KOPT-K1 (cell line): ENCODE results near the gene SH3RF1.

Experiments
- H3K27ac ChIP-seq: fragments of 200-600 bp; sonication (generic); 2 replicates; pipeline ENCODE4 v1.5.1; 2016; ENCODE audit warnings: antibody characterized with exemption, mild to moderate bottlenecking, low read depth, low read length; ENCODE audit not compliant: poor library complexity, severe bottlenecking
- H3K36me3 ChIP-seq: fragments of 200-600 bp; sonication (generic); 2 replicates; pipeline ENCODE4 v1.5.1; 2017; ENCODE audit warnings: antibody characterized with exemption, mild to moderate bottlenecking, low read length, moderate library complexity; ENCODE audit not compliant: insufficient read depth
- H3K9me3 ChIP-seq: fragments of 200-600 bp; sonication (generic); 2 replicates; pipeline ENCODE4 v1.5.1; 2017; ENCODE audit warnings: antibody characterized with exemption, low read length, mild to moderate bottlenecking; ENCODE audit not compliant: insufficient read depth, poor library complexity, severe bottlenecking

The SH3RF1 gene

DNA sequence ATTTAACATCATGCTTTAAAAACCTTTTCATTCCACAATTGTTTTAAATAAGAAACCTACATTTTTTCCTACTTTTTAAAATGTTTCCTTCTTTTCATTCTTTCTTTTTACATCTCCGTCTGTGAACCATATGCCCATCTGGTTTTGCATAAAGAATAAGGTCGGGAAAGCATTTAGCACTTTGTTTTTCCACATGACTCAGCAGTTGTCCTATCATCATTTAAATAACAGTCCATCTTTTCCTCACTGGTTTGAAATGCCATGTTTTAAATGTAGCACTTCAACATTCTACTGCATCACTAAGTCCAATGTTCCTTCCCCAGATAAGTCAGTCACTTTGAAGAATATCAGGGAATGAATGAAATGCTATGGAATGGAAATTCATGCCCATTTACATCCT is 128.4 kb downstream of the SH3RF1 start:
- H3K36me3 ChIP-seq: no peaks in the 10 kb centered on the region
- H3K9me3 ChIP-seq: no peaks in the 10 kb centered on the region
- no peak overlapping the region for H3K27ac ChIP-seq

DNA sequence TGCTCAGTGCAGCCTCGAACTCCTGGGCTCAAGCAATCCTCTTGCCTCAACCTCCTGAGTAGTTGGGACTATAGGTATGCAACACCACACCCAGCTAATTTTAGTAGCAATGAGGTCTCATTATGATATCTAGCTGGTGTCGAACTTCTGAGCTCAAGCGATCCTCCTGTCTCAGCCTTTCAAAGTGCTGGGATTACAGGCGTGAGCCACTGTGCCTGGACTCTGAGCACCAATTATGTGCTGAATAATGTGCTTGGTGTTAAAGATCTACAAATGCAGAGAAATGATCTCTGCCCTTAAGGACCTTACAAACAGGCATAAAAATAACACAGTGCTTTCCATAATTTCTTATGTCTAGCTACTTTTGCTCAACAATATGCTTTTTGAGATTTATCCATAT is 131.7 kb downstream of the SH3RF1 start:
- no peaks in the 10 kb centered on the region for H3K36me3 ChIP-seq

DNA sequence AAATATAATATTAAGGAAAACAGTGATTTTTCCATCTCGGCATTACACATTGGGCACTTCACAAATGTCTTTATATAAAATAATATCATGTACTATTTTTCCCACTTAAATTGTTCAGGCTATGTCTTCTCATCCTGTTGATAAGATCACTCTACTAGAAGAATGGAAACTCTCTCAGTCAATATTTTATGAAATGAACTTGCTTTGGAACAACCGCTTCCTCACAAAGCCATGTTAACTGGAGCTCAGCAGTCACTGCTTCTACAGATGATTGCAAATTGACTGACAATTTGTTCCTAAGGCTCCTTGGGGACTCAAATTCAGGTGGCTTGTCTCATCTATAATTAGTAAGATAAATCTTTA is 133.2 kb downstream of the SH3RF1 start:
- Histone ChIP-seq H3K9me3 (no peaks in the 10 kb centered on the region), H3K36me3 (no peaks in the 10 kb centered on the region), H3K27ac (no peak overlapping the region)

More for the DNA sequence above, 131.7 kb downstream of the SH3RF1 start:
- Histone ChIP-seq H3K27ac (no peak overlapping the region), H3K9me3 (no peaks in the 10 kb centered on the region)

DNA sequence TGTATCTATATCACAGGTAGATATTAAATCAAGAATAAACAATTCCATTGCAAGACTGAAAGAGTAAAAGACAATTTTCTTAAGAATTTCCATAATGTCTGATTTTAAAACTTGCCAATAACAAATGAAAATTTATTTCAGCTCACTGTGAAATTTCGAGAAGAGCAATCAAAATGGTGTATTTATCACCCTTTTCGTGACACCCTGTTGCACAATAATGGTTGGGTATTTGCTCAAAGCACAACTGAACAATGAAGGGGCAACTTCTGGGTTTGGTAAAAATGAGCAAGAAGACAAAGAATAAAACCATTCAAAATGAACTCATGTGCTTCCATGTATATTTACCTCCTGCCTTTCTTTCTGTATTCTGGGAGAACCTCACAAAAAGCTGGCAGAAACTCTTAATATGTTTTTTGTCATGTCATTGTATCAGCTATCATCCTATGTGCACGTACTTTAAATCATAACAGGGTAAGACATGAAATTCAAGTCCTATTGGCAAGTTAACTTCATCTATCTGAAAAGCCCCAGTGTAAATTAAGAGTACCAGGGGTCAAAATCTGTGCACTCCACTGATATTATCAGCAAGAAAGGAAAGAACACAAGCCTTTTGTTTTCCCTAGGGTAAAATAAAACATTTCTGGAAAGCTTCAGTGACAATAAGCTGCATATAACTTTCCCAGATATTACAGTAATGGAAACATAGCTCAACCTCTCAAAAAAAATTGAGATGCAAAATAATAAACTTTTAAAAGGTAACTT is 133.8 kb downstream of the SH3RF1 start:
- Histone ChIP-seq H3K36me3 (no peaks in the 10 kb centered on the region), H3K27ac (no peak overlapping the region), H3K9me3 (no peaks in the 10 kb centered on the region)

DNA sequence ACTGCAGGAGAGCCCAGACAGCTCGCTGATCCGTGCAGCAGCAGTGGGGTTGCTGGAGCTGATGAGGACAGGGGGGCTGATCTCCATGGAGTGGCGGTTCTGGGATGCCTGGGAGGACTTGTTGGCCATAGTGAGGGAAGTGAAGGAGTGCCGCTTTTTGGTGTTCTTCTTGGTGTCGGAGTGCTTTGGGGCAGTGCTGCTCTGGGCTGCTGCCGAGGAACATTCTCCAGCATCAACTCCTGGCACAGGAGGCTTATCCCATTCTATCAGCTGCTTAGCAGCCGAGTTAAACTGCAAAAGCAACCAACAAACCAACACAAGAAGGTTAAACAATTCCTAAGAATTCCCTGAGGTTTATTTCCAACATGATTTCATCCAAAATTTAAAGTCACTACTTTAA is 134.4 kb downstream of the SH3RF1 start:
- Histone ChIP-seq H3K36me3 (no peaks in the 10 kb centered on the region), H3K9me3 (no peaks in the 10 kb centered on the region), H3K27ac (no peak overlapping the region)

DNA sequence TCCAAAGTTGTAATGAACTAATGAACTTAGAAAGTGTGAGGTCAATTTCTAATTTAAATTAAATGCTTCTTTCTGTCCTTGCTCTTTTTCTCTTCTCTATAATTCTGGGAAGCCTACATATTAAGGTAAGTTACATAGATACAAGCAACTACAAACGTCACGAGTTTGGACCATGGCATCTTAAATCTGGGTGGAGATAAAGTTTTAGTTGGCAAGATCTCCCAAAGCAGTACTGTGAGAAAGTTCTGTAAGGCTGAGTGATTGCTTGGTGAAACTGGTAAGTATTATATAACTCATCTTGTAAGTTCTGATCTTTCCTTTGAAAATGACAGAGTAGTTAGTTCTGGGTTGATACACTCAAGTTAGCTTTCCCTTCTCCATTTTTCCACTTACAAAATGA is 135.0 kb downstream of the SH3RF1 start:
- Histone ChIP-seq H3K9me3 (no peaks in the 10 kb centered on the region), H3K27ac (no peak overlapping the region), H3K36me3 (no peaks in the 10 kb centered on the region)

DNA sequence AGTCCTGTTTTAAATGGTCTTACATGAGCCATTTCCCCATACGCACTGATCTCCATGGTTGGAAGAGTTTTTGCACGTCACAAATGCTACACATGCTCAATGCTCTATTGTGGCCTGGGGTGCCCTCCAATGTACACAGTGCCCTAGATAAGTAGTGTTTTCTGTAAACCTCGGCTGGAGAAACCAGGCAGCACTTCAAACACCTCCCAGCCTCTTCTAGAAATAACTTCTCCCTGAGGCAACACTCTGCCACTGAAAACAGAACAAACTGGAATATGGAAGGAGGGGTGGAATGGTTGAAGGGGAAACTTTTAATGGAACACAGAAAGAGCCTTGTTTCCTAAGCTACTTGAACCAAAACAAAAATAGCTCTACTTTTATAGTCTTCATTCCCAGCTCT is 136.8 kb downstream of the SH3RF1 start:
- H3K36me3 ChIP-seq: no peaks in the 10 kb centered on the region
- H3K27ac ChIP-seq: no peak overlapping the region
- no peaks in the 10 kb centered on the region for H3K9me3 ChIP-seq

DNA sequence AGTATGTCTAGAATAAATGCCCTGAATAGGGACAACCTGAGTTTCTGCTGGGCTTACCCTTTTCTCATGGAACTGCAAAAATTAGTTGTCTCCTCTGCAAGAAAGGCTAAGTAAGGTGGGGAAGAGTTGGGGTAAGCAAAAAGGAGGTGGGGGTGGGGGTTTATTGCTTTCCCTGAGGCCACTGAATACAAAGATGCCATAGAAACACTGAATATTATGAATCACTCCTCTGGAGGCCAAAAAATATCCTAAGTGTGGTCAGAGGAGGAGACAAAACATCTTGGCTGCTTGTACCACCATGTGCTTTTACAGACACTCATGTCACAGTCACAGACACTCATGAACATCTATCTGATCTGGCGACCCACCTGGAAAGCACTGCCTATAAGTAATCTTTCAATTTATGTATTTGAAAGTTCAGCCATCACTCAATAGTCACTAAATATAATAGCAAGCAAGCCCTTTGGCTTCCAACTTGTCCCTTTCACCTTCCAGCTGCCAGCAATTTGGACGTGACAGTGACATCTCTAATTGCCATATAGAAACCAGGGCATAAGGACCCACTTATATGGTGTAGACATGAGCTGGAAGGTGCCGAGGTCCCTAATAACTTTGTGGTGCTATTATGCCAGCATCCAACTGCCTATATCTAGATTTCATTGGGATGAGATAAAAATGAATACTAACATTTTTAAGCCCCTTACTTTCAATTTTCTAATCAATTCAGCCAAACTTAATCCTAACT is 138.0 kb downstream of the SH3RF1 start:
- H3K27ac ChIP-seq: no peak overlapping the region
- no peaks in the 10 kb centered on the region for H3K36me3 ChIP-seq
- no peaks in the 10 kb centered on the region for H3K9me3 ChIP-seq

DNA sequence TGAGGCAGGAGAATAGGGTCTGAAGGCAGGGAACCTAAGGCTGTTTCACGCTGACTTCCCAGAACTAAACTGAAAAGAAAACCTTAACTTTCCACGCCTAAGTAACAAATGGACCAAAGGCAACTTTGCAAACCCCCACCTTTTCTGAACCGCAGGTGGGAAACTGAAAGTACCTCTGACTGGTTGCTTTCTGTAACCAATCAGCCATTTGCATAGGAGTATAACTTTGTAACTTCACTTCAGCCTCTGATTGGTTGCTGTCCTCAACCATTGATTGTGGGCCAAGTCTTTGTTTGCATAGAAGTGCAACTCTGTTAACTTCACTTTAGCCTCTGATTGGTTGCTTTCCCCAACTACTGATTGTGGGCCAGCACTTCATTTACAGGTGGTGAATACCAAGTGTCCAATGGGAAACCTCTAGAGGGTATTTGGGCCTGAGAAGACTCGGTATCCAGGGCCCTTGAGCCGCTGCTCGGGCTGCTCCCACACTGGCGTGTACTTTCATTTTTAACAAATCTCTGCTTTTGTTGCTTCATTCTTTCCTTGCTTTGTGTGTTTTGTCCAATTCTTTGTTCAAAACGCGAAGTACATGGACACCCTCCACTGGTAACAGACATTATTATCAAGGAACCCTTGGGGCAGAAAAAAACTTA is 139.1 kb downstream of the SH3RF1 start:
- Histone ChIP-seq H3K36me3 (no peaks in the 10 kb centered on the region), H3K9me3 (no peaks in the 10 kb centered on the region), H3K27ac (no peak overlapping the region)

DNA sequence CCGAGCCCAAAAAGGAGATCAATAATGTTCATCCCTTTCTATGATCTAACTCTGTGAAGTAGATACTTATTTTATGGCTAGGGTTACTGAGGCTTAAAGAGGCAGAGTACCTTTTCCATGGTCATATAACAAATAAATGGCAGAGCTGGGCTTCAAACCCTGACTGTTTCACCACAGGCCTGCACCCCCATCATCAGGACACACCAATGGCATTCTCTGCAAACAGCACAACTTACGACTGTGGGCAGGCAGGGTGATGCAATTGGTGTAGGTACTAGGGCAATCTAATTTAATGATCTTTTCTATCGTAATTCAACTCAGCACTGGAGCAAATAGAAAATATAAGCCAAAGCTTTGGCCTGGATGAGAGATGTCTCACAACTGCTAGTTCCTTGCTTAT is 141.9 kb downstream of the SH3RF1 start:
- Histone ChIP-seq H3K27ac (no peak overlapping the region), H3K36me3 (no peaks in the 10 kb centered on the region), H3K9me3 (no peaks in the 10 kb centered on the region)

DNA sequence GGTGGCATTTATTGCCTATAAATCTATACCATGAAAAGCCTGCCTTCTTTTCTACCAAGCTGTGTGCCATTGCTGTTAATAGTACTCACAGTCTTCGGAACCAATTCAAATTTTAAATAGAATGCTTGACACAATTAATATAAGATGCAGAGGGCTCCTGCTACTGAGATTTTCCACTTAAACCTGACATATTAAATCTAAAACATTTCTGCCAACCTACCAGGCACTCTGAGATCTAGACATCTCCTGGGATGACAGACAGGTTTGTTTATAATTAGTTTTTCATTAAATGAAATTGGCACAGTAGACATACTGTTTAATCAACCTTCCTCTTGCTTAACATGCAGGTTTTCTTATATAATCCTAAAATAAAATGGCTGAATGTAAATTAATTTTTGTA is 143.4 kb downstream of the SH3RF1 start:
- Histone ChIP-seq H3K9me3 (no peaks in the 10 kb centered on the region), H3K36me3 (no peaks in the 10 kb centered on the region), H3K27ac (no peak overlapping the region)

DNA sequence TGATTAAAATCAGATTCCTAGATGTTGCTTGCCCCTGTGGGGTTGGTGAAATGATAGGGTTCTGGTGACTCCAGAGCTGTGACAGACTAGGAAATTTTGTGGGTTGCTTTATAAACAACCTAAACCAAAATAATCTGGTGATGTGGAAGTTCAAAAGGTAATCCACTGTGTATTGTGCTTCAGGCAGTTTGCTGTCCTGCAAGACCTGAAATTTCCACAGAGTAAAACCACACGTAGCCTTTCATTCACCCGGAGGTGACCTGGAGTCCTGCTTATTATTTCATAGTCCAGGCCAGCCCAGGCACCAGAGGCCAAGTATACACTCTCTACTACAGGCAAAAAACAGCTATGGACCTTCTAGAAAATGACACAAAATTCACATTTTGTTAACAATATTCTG is 146.1 kb downstream of the SH3RF1 start:
- Histone ChIP-seq H3K36me3 (no peaks in the 10 kb centered on the region), H3K9me3 (no peaks in the 10 kb centered on the region), H3K27ac (no peak overlapping the region)

DNA sequence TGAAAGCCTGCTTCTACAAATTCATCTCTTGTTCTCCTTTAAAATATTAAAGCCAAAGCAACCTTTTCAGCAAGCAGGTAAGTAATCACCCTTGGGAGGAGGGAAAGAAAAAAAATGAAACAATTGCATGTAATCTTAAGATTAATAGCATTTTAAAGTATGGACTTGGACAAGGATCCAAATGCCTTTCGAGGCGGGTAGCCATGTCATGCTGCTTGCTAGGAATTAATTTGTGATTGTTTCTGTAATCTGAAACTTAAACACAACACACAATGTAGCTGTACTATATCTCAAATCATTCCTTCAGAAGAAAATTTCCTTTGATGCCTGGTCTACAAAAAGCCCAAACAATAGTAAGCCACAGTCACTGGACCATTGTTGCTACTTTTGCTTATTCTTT is 148.3 kb downstream of the SH3RF1 start:
- Histone ChIP-seq H3K9me3 (no peaks in the 10 kb centered on the region), H3K36me3 (no peaks in the 10 kb centered on the region), H3K27ac (no peak overlapping the region)

DNA sequence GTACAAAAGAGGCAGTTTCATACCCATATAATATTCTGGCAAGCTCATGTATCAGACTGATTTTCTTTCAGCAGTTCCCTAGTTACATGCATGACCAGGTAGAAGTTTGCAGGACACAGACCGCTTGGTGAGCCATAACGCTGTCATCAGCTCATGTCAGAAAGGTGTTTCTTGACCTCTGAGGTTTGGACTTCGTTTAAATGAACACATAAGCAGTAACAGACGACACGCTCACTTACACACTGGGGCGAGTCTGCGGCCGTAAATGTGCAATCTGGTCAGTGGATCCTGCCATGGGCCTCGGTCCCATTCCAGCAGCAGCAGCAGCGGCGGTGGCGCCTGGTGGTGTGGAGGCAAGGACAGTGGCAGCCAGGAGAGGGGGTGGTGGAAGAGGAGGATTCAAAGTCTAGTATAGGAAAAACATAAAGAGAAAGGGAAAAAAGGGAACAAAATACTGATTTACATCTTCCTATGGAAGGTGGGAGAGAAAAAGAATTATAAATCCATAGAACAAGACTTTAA is 148.8 kb downstream of the SH3RF1 start:
- no peaks in the 10 kb centered on the region for H3K9me3 ChIP-seq
- no peak overlapping the region for H3K27ac ChIP-seq
- no peaks in the 10 kb centered on the region for H3K36me3 ChIP-seq

DNA sequence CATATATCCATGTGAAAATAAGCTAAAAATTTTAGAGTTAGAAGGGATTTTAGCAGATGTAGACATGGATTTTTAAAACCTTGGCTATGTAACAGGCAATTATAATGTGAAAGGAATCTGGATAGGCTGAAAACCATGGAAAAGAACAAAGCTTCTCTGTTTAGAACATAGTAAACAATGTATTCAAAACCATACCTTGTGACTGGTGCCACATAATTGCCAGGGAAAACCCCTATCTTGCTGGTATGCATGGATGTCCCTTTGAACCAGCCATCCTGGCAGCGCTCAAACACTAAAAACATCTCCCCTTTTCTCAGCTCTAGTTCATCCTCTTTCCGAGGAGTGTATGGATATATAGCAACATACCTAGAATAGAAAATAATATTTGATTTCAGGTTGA is 150.1 kb downstream of the SH3RF1 start:
- Histone ChIP-seq H3K9me3 (no peaks in the 10 kb centered on the region), H3K27ac (no peak overlapping the region), H3K36me3 (no peaks in the 10 kb centered on the region)
